Ectodermal cell (in vitro differentiated cells): Measurements from ENCODE around the gene ZNF462. TPM values are rescaled to one million over a fixed set of nuclear protein-coding genes. Genes with fewer than 3 reads are reported as not detected.

Experiments used
- H3K27ac ChIP-seq: 2 replicates; pipeline ENCODE4 v1.7.0; 2013; ENCODE audit warnings: mild to moderate bottlenecking, low read depth, low read length; ENCODE audit not compliant: insufficient read depth, poor library complexity, severe bottlenecking
- H3K27me3 ChIP-seq: 2 replicates; pipeline ENCODE4 v1.7.0; 2013; ENCODE audit warnings: mild to moderate bottlenecking, low read length; ENCODE audit not compliant: insufficient read depth, control insufficient read depth, poor library complexity, severe bottlenecking
- H3K36me3 ChIP-seq: one replicate; pipeline ENCODE4 v1.7.0; 2013; ENCODE audit warnings: low read length; ENCODE audit not compliant: control insufficient read depth, insufficient read depth
- H3K4me1 ChIP-seq: one replicate; pipeline ENCODE4 v1.7.0; 2013; ENCODE audit warnings: low read length; ENCODE audit not compliant: control insufficient read depth, insufficient read depth
- H3K4me3 ChIP-seq: 2 replicates; pipeline ENCODE4 v1.7.0; 2013; ENCODE audit warnings: low read depth, low read length, control low read depth; ENCODE audit not compliant: insufficient read depth
- H3K9me3 ChIP-seq: 2 replicates; pipeline ENCODE4 v1.7.0; 2013; ENCODE audit warnings: mild to moderate bottlenecking, low read length, moderate library complexity; ENCODE audit not compliant: control insufficient read depth
- WGBS, 2 experiments: methylation state at CpG; one replicate each; pipeline ENCODE4 v1.1.7; 2013; ENCODE audit warnings: missing lambda C conversion rate in 2 of 2; 5-methylcytosine and 5-hydroxymethylcytosine counted together
- polyA plus RNA-seq, 4 experiments: library from polyadenylated mRNA; stranded (reverse); fragments of 50-300 nt; gene quantifications; one replicate each; pipeline ENCODE4 v1.2.3, GENCODE V29; 2013

Gene ZNF462, protein sequence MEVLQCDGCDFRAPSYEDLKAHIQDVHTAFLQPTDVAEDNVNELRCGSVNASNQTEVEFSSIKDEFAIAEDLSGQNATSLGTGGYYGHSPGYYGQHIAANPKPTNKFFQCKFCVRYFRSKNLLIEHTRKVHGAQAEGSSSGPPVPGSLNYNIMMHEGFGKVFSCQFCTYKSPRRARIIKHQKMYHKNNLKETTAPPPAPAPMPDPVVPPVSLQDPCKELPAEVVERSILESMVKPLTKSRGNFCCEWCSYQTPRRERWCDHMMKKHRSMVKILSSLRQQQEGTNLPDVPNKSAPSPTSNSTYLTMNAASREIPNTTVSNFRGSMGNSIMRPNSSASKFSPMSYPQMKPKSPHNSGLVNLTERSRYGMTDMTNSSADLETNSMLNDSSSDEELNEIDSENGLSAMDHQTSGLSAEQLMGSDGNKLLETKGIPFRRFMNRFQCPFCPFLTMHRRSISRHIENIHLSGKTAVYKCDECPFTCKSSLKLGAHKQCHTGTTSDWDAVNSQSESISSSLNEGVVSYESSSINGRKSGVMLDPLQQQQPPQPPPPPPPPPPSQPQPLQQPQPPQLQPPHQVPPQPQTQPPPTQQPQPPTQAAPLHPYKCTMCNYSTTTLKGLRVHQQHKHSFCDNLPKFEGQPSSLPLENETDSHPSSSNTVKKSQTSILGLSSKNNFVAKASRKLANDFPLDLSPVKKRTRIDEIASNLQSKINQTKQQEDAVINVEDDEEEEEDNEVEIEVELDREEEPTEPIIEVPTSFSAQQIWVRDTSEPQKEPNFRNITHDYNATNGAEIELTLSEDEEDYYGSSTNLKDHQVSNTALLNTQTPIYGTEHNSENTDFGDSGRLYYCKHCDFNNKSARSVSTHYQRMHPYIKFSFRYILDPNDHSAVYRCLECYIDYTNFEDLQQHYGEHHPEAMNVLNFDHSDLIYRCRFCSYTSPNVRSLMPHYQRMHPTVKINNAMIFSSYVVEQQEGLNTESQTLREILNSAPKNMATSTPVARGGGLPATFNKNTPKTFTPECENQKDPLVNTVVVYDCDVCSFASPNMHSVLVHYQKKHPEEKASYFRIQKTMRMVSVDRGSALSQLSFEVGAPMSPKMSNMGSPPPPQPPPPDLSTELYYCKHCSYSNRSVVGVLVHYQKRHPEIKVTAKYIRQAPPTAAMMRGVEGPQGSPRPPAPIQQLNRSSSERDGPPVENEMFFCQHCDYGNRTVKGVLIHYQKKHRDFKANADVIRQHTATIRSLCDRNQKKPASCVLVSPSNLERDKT (N-terminal part only)
- polyA plus RNA-seq (2013, experiment 1 of 4), result 64.7 TPM
- polyA plus RNA-seq (2013, experiment 2 of 4), result 72.7 TPM
- polyA plus RNA-seq (2013, experiment 3 of 4), result 43.9 TPM
- 55.4 TPM for polyA plus RNA-seq (2013, experiment 4 of 4)

DNA sequence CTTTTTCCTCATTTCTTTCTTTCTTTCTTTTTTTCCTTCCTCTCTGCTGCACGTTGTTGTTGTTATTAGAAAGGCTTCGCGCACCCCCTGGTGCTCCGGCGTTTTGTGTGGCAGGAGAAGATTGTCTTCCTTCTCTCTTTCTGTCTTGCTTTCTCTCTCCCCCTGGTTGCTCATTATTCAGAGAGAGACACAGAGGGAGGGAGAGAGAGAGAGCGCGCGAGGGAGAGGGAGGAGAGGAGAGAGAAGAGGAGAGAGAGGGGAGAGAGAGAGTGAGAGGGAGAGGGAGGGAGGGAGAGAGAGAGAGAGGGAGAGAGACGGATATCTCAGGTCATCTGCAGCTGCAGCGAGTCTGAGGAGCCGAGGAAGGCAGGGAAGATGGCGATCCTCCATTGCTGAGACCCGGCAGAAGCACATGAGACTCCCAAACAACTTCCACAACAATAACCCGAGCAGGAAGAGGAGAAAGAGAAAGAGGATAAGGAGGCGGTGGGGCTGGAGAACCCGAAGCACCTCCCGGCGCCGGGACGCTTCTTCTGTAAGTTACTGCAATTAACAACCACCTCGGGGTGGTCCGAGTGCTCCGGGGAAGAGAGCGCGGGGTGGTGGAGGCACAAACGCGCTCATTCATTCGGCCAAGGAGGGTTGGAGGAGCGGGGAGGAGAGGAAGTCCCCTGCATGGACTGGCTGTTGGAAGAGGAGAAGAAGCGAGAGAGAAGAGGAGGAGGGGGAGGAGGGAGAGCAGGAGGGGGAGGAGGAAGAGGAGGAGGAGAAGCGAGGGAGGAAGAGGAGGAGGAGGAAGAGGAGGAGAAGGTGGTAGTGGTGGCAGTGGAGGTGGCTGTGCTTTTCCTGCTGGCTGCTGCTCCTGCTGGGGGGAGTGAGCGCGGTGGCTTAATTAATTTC is at the start of gene ZNF462:
ZNF462 (plus strand) TSS at position 346 of the 900 bp plus-strand sequence. CDS start 60,218 bp downstream, outside the sequence.
- H3K9me3 ChIP-seq, result no peaks in the 10 kb centered on the region
- peak within 1 kb of the TSS; percentile 89 for H3K27ac ChIP-seq
- WGBS, 2 experiments, result 0 to 1% methylated on average over 29 to 32 of the region's 33 CpGs
- H3K4me1 ChIP-seq, result peaks cover 32% of the 10 kb centered on the region
- peak within 1 kb of the TSS; percentile 82 for H3K4me3 ChIP-seq
- no peaks in the 10 kb centered on the region for H3K36me3 ChIP-seq
- H3K27me3 ChIP-seq, result no peaks in the 10 kb centered on the region

DNA sequence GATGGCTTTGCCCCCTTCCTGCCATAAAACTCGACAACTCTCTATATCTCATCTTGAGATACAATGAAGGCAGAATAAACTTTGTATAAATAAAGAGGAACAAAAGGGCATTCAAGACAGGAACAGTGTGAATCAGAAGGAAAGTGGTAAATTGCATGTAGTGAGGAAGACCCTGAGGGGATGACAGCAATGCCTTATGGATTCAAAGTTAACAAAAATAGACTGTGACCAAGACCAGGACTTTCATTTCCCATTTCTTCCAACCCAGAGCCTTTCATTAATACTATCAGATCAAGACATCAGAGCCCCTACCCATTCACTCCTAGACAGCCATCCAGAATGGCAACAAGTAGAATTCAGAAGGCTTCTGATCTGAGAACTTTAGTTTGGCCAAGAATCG is 46.4 kb upstream of the ZNF462 start:
- H3K27me3 ChIP-seq, result no peaks in the 10 kb centered on the region
- H3K27ac ChIP-seq, result no peak overlapping the region
- no peaks in the 10 kb centered on the region for H3K9me3 ChIP-seq
- no peaks in the 10 kb centered on the region for H3K36me3 ChIP-seq
- H3K4me1 ChIP-seq, result no peaks in the 10 kb centered on the region
- WGBS, 2 experiments, result 97% methylated on average over 2 of the region's 2 CpGs; no CpG with 5 or more reads in 1 of the 2 experiments
- H3K4me3 ChIP-seq, result no peak overlapping the region

DNA sequence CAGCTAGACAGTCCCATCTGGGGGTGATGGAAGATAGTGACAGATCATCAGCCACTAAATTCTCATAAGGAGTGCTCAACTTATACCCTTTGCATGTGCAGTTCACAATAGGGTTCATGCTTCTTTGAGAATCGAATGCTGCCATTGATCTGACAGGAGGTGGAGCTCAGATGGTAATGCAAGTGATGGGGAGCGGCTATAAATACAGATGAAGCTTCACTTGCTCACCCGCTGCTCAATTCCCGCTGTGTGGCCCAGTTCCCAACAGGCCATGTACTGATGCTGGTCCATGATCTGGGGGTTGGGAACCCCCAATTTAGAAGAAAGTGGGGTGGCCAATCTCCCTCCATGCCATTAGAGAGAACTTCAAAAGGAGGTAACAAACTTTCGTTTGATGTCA is 44.9 kb upstream of the ZNF462 start:
- Histone ChIP-seq H3K4me3 (no peak overlapping the region), H3K27ac (no peak overlapping the region), H3K4me1 (no peaks in the 10 kb centered on the region), H3K27me3 (no peaks in the 10 kb centered on the region), H3K9me3 (no peaks in the 10 kb centered on the region), H3K36me3 (no peaks in the 10 kb centered on the region)
- 92 to 96% methylated on average over 5 of the region's 5 CpGs for WGBS, 2 experiments

DNA sequence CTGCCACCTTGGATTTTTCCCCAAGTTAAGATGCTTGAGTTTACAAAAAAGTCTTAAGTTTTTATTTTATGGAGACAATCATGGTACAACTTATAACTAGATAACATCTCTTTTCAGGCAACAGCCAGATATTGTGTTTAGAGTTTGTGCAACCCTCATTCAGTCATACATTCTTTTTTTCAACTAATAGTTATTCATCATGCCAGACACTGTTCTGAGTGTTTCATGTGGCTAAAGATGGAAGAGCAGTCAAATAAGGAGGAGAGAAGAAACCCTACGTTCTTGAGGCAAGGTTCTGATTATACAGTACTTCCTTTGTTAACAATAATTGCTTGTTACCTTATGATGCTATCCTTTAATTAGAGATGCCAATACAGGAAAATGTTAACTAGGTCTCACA is 42.1 kb upstream of the ZNF462 start:
- H3K27me3 ChIP-seq, result no peaks in the 10 kb centered on the region
- no peak overlapping the region for H3K27ac ChIP-seq
- no peak overlapping the region for H3K4me3 ChIP-seq
- H3K4me1 ChIP-seq, result no peaks in the 10 kb centered on the region
- 86% methylated on average over 1 of the region's 1 CpG; no CpG with 5 or more reads in 1 of the 2 experiments for WGBS, 2 experiments
- no peaks in the 10 kb centered on the region for H3K36me3 ChIP-seq
- no peaks in the 10 kb centered on the region for H3K9me3 ChIP-seq

DNA sequence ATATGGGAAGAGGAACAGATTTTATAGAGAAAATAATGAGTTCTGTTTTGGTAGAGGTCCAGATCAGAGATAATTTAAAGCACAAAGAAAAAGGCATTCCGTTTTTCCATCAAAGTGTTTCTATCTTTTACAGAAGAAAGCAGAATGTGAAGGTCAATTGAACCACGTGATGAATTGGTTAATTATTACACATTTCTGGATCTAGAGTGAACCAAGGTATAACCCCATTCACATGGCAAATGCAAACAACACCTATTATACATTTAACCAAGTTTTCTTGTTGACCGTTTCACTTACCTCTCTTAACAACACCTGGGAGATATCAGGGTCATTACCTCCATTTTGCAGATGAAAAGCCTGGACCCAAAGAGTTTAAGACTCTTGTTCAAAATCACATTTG is 34.9 kb upstream of the ZNF462 start:
- Histone ChIP-seq H3K4me3 (no peak overlapping the region), H3K36me3 (no peaks in the 10 kb centered on the region), H3K4me1 (no peaks in the 10 kb centered on the region), H3K9me3 (no peaks in the 10 kb centered on the region), H3K27me3 (no peaks in the 10 kb centered on the region), H3K27ac (no peak overlapping the region)
- WGBS, 2 experiments, result 88 to 94% methylated on average over 3 of the region's 3 CpGs

DNA sequence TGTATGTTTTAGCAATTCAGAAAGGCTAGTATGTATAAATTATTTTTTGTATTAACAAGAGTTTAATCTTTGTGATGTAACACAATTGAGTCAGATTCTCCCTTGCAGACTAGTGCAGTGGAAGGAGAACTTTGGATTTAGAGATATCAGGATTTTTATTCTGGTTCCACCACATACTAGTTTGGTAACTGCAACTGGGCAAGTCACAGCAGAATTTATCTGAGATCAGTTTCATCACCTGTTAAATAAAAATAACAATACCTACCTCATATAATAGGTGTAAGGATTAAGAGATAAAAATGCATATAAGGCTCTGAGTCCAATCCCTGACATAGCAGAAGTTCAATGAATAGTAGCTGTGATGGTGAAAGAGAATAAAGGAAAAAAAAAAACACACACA is 34.0 kb upstream of the ZNF462 start:
- Histone ChIP-seq H3K36me3 (no peaks in the 10 kb centered on the region), H3K4me1 (no peaks in the 10 kb centered on the region), H3K27ac (no peak overlapping the region), H3K4me3 (no peak overlapping the region), H3K27me3 (no peaks in the 10 kb centered on the region), H3K9me3 (no peaks in the 10 kb centered on the region)

DNA sequence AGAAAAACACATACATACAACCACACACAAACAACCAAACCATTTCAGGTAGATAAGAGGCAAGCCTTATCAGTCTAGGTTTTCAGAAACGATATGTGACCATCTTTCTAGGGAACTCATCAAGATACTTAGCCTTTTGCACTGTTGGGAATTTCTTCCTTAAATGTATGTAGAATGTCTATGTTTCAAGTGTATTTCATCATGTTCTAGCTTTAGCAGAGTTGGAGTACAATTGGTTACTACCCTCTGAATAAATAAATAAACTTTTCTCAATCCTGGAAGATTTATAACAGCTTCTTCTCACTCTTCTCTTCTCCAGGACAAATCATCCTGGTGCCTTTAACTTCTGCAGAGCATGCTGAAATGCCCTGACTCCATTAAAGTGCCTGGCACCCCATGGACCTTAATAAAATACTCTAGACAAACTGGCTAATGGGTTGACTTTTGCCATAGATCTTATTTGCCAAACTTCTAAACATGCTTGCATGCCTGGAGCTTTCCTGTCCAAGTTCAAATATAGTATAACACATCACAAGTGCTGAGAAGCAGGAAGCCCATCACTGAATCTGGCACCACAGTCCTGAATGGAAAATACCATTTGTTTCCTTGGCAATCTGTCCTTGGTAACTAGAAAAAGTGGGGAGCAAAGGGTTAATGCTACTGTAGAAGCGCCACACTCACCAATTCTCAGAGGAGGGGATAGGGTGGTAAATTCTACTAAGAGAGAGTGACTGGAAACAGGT is 33.1 kb upstream of the ZNF462 start:
- H3K4me3 ChIP-seq, result no peak overlapping the region
- H3K36me3 ChIP-seq, result no peaks in the 10 kb centered on the region
- WGBS, 2 experiments, result 83 to 89% methylated on average over 2 of the region's 2 CpGs
- no peak overlapping the region for H3K27ac ChIP-seq
- H3K9me3 ChIP-seq, result no peaks in the 10 kb centered on the region
- no peaks in the 10 kb centered on the region for H3K4me1 ChIP-seq
- H3K27me3 ChIP-seq, result no peaks in the 10 kb centered on the region

DNA sequence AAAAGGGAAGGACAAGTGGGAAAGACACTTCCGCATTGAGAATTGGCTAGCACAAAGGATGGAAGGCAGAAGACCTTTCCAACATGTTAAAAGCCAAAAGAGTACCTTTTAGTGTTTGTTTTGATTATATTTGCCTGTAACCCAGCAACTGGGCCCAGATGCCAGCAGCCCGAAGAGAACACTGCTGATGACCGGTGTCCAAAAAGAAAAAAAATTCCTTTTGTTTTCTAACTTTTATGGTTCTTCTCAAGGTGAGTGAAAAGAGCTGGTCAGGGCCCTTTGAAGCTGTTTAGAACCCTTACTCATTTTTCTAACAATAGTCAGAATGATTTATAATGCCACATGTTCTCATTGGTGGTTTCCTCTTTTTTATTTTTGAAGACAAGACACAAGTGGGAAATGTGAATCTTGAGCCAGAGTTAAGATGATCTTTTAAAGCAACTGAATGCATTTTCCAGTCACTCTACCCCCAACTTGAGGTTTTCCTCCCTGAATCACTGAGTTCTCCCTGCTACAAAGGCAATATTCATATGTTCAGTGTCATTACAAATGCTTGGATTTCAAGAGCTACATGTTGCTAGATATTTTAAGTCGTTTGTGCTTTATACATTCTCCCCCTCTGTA is 32.3 kb upstream of the ZNF462 start:
- 89 to 92% methylated on average over 4 of the region's 4 CpGs for WGBS, 2 experiments
- Histone ChIP-seq H3K27me3 (no peaks in the 10 kb centered on the region), H3K27ac (no peak overlapping the region), H3K9me3 (no peaks in the 10 kb centered on the region), H3K4me3 (no peak overlapping the region), H3K36me3 (no peaks in the 10 kb centered on the region), H3K4me1 (no peaks in the 10 kb centered on the region)
